ENCODE data around the gene GHRHR. TPM values are rescaled to one million over a fixed set of nuclear protein-coding genes. Genes with fewer than 3 reads are reported as not detected.

Gene GHRHR
- total and polyA plus RNA-seq, 2 experiments from 2014 or later: not detected

DNA sequence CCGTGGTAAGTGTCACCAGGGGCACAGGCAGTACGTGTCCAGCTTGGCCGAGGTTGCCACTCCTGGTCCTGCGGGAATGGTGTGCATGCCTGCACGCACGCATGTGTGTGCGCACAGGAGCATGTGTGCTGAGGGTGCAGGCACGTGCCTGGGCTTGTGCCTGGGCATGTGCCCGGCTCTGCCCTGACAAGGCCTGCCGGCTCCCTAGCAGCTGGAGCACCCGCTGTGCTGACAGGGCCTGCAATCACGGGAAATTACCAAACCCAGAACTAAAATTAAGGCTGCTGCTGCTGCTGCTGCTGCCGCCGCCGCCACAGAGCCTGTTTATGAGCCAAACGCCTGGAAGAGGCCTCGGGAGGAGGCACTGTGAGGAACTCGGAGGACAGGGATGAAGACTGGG is 28.7 kb downstream of the GHRHR start:
- H3K4me2 ChIP-seq (ENCODE audit: unreplicated experiment): no peak overlapping the region
- in situ Hi-C loops (cut with MboI): no loop called here
- DNase-seq: no peak
- no peak overlapping the region for H3K27ac ChIP-seq
- H3K36me3 ChIP-seq (ENCODE audit: low read depth): no peaks in the 10 kb centered on the region
- no peaks in the 10 kb centered on the region for H3K9me3 ChIP-seq (ENCODE audit: low read depth)
- H3K4me3 ChIP-seq: no peak overlapping the region
- no peak overlapping the region for H2AFZ ChIP-seq
- no peaks in the 10 kb centered on the region for H3K9me2 ChIP-seq (ENCODE audit: insufficient read depth)
- no peaks in the 10 kb centered on the region for H3K4me1 ChIP-seq (ENCODE audit: insufficient read depth)
- TF ChIP-seq EZH2 (IDR thresholded peaks at IDR 0.05; ENCODE audit: insufficient read depth, poor library complexity, severe bottlenecking) (no peak), EZH2phosphoT487 (IDR thresholded peaks at IDR 0.05; ENCODE audit: insufficient read depth, low read depth) (no peak)
- no peaks in the 10 kb centered on the region for H3K79me2 ChIP-seq (ENCODE audit: insufficient read depth)
- H3K27me3 ChIP-seq (replicated peaks; ENCODE audit: insufficient read depth): no peaks in the 10 kb centered on the region
- H3K9ac ChIP-seq: no peak overlapping the region
- H4K20me1 ChIP-seq (ENCODE audit: insufficient read depth): no peaks in the 10 kb centered on the region
- 75 to 77% methylated on average over 18 of the region's 18 CpGs for WGBS, 2 experiments (ENCODE audit: low coverage in 1 of 2, low lambda C conversion rate in 2 of 2, missing lambda C conversion rate in 2 of 2)
- no peaks in the 10 kb centered on the region for H3F3A ChIP-seq (ENCODE audit: insufficient read depth)

DNA sequence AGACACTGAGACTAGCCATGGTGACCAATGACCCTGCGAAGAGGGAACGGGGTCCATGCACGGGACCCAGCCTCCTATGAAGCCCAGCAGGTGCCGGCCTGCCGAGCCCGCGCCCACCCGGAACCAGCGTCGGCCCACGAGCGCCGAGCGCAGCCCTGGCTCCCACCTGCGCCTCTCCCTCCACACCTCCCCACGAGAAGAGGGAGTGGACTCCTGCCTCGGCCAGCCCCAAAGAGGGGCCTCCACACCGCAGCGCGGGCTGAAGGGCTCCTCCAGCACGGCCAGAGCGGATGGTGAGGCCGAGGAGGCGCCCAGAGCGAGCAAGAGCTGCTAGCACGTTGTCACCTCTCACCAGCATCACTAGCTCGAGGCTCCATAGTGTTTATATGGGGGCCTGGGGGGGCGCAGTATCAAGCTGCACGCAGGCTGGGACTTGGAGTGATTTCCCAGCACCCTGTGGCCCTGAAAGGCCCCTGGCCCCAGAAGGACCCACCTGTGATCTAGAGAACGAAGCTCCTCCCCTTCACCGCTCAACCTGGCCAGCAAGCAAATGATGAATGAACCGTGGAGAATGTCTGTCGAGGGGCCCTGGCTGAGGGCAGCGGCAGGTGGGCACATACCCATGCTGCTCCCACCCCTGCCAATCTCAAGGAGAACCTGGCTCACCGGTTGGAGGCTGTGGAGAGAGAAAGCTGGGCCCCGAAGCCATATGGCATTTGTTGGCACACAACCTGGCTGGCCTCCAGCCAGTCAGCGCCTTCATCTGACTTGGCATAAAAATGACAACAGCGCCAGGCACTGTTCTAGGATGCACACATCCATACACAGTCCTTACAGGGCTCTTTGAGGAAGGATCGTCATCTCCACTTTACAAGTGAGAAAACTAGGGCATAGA is 30.7 kb downstream of the GHRHR start:
- WGBS, 2 experiments (ENCODE audit: low coverage in 1 of 2, low lambda C conversion rate in 2 of 2, missing lambda C conversion rate in 2 of 2): 82 to 83% methylated on average over 26 to 39 of the region's 39 CpGs
- no peaks in the 10 kb centered on the region for H3K79me2 ChIP-seq (ENCODE audit: insufficient read depth)
- no peaks in the 10 kb centered on the region for H3K9me2 ChIP-seq (ENCODE audit: insufficient read depth)
- H3K36me3 ChIP-seq (ENCODE audit: low read depth): no peaks in the 10 kb centered on the region
- H3K4me2 ChIP-seq (ENCODE audit: unreplicated experiment): no peak overlapping the region
- no peak overlapping the region for H2AFZ ChIP-seq
- no peaks in the 10 kb centered on the region for H3K4me1 ChIP-seq (ENCODE audit: insufficient read depth)
- in situ Hi-C loops (cut with MboI): no loop called here
- no peak for TF ChIP-seq EZH2 (IDR thresholded peaks at IDR 0.05; ENCODE audit: insufficient read depth, poor library complexity, severe bottlenecking)
- no peak for TF ChIP-seq EZH2phosphoT487 (IDR thresholded peaks at IDR 0.05; ENCODE audit: insufficient read depth, low read depth)
- H3K9me3 ChIP-seq (ENCODE audit: low read depth): no peaks in the 10 kb centered on the region
- no peak overlapping the region for H3K4me3 ChIP-seq
- no peaks in the 10 kb centered on the region for H3F3A ChIP-seq (ENCODE audit: insufficient read depth)
- no peak overlapping the region for H3K9ac ChIP-seq
- H4K20me1 ChIP-seq (ENCODE audit: insufficient read depth): no peaks in the 10 kb centered on the region
- no peak overlapping the region for H3K27ac ChIP-seq
- no peaks in the 10 kb centered on the region for H3K27me3 ChIP-seq (replicated peaks; ENCODE audit: insufficient read depth)
- no peak for DNase-seq

DNA sequence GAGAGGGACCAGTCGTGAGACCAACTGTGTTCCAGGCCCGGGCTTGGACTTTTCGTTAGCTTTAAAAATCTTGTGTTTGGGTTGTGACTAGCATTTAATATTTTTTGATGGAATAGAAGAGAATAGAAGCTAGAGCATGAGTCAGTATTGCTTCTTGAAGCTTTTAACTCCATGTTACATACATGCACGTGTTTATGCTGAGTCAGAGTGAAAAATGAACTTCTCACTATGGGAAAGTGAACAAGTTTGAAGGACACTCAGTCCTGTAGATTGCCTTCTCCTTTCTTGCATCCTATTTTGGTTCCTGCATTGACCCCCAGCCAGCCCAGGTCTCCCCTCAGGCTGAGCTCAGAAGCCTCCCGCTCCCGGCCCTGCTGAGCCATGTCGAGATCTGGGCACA is 31.8 kb downstream of the GHRHR start:
- Histone ChIP-seq H3K4me2 (ENCODE audit: unreplicated experiment) (no peak overlapping the region), H3K4me1 (ENCODE audit: insufficient read depth) (no peaks in the 10 kb centered on the region), H3K9ac (no peak overlapping the region), H3K27me3 (replicated peaks; ENCODE audit: insufficient read depth) (no peaks in the 10 kb centered on the region), H3F3A (ENCODE audit: insufficient read depth) (no peaks in the 10 kb centered on the region), H3K36me3 (ENCODE audit: low read depth) (no peaks in the 10 kb centered on the region), H3K4me3 (no peak overlapping the region), H3K9me3 (ENCODE audit: low read depth) (no peaks in the 10 kb centered on the region), H3K9me2 (ENCODE audit: insufficient read depth) (no peaks in the 10 kb centered on the region), H3K79me2 (ENCODE audit: insufficient read depth) (no peaks in the 10 kb centered on the region), H2AFZ (no peak overlapping the region), H3K27ac (no peak overlapping the region), H4K20me1 (ENCODE audit: insufficient read depth) (no peaks in the 10 kb centered on the region)
- in situ Hi-C loops (cut with MboI): no loop called here
- 74 to 79% methylated on average over 7 of the region's 7 CpGs for WGBS, 2 experiments (ENCODE audit: low coverage in 1 of 2, low lambda C conversion rate in 2 of 2, missing lambda C conversion rate in 2 of 2)
- no peak for DNase-seq
- TF ChIP-seq EZH2phosphoT487 (IDR thresholded peaks at IDR 0.05; ENCODE audit: insufficient read depth, low read depth): no peak
- TF ChIP-seq EZH2 (IDR thresholded peaks at IDR 0.05; ENCODE audit: insufficient read depth, poor library complexity, severe bottlenecking): no peak

DNA sequence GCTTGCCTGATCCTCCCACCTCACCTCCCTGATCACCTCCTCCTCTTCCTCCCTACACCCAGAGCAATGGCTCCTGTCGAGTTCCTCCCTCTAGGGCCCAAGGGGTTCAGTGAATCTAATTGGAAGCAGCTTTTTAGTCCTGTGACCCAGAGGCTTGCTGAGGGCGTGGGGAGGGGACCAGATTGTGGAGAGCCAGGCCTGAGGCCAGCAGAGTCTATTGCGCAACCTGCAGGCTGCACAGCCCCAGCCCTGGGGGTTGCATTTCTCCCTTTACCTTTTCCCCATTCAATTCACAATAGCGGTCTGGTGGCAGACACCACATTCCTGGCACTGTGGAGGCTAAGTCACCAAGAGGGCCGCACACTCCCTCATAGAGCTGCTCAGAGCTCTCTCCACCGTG is 32.5 kb downstream of the GHRHR start:
- no peak overlapping the region for H3K4me3 ChIP-seq
- no peaks in the 10 kb centered on the region for H3F3A ChIP-seq (ENCODE audit: insufficient read depth)
- no peak overlapping the region for H3K27ac ChIP-seq
- 35 to 46% methylated on average over 6 of the region's 6 CpGs for WGBS, 2 experiments (ENCODE audit: low coverage in 1 of 2, low lambda C conversion rate in 2 of 2, missing lambda C conversion rate in 2 of 2)
- no peaks in the 10 kb centered on the region for H3K9me3 ChIP-seq (ENCODE audit: low read depth)
- no peaks in the 10 kb centered on the region for H3K9me2 ChIP-seq (ENCODE audit: insufficient read depth)
- H3K27me3 ChIP-seq (replicated peaks; ENCODE audit: insufficient read depth): no peaks in the 10 kb centered on the region
- H3K36me3 ChIP-seq (ENCODE audit: low read depth): no peaks in the 10 kb centered on the region
- H3K4me2 ChIP-seq (ENCODE audit: unreplicated experiment): no peak overlapping the region
- in situ Hi-C loops (cut with MboI): no loop called here
- no peaks in the 10 kb centered on the region for H4K20me1 ChIP-seq (ENCODE audit: insufficient read depth)
- no peaks in the 10 kb centered on the region for H3K79me2 ChIP-seq (ENCODE audit: insufficient read depth)
- no peak overlapping the region for H3K9ac ChIP-seq
- TF ChIP-seq EZH2phosphoT487 (IDR thresholded peaks at IDR 0.05; ENCODE audit: insufficient read depth, low read depth) (no peak), EZH2 (IDR thresholded peaks at IDR 0.05; ENCODE audit: insufficient read depth, poor library complexity, severe bottlenecking) (no peak)
- H3K4me1 ChIP-seq (ENCODE audit: insufficient read depth): no peaks in the 10 kb centered on the region
- no peak for DNase-seq
- H2AFZ ChIP-seq: no peak overlapping the region

Measured in GM23248 (cell line).